SJCRH30 (cell line): Measurements from ENCODE around the gene NME3. TPM values are rescaled to one million over a fixed set of nuclear protein-coding genes. Genes with fewer than 3 reads are reported as not detected.

Experiments used
- DNase-seq, 2 experiments: peaks; one replicate each; pipeline ENCODE4 v3.0.0-alpha.2; 2015 to 2020
- H3K27ac ChIP-seq: fragments of 250-450 bp; sonication (Bioruptor Pico); 2 replicates; pipeline ENCODE4 v1.5.1; 2020; ENCODE audit warnings: mild to moderate bottlenecking, moderate library complexity
- H3K27me3 ChIP-seq: fragments of 250-450 bp; sonication (Bioruptor Pico); 2 replicates; pipeline ENCODE4 v1.5.1; 2020; ENCODE audit warnings: mild to moderate bottlenecking, moderate library complexity
- H3K36me3 ChIP-seq: fragments of 250-450 bp; sonication (Bioruptor Pico); 2 replicates; pipeline ENCODE4 v1.5.1; 2020; ENCODE audit warnings: mild to moderate bottlenecking, moderate library complexity
- H3K4me1 ChIP-seq: fragments of 250-450 bp; sonication (Bioruptor Pico); 2 replicates; pipeline ENCODE4 v1.5.1; 2020; ENCODE audit warnings: mild to moderate bottlenecking, moderate library complexity
- H3K4me3 ChIP-seq: fragments of 250-450 bp; sonication (Bioruptor Pico); 2 replicates; pipeline ENCODE4 v1.5.1; 2020; ENCODE audit warnings: mild to moderate bottlenecking, moderate library complexity
- H3K9me3 ChIP-seq: fragments of 250-450 bp; sonication (Bioruptor Pico); replicated peaks from 2 replicates; pipeline ENCODE4 v1.5.1; 2020; ENCODE audit warnings: mild to moderate bottlenecking, moderate library complexity
- total RNA-seq: library from RNA; depleted of rRNA; stranded (reverse); fragments of >200 nt; shearing (Covaris generic); gene quantifications from 2 replicates; pipeline ENCODE4 v1.2.3, GENCODE V29; 2014

NME3 gene
- total RNA-seq, 1 experiment from 2014 or later, result 1.6 TPM

GRCh38 chr16:1771864-1772361 lies 570 bp upstream of the NME3 start:
- no peak for DNase-seq
- Histone ChIP-seq H3K4me3 (peak overlapping the region; percentile 97), H3K36me3 (peaks cover 8% of the 10 kb centered on the region; the same call in 1 of the 2 replicates), H3K27ac (no peak overlapping the region), H3K27me3 (no peaks in the 10 kb centered on the region), H3K9me3 (no peaks in the 10 kb centered on the region), H3K4me1 (peaks cover 6% of the 10 kb centered on the region; the same call in 1 of the 2 replicates)

- no peak for DNase-seq
- no peaks in the 10 kb centered on the region for H3K9me3 ChIP-seq
- peaks cover 6% of the 10 kb centered on the region; the same call in 1 of the 2 replicates for H3K4me1 ChIP-seq
- H3K27ac ChIP-seq, result no peak overlapping the region
- H3K27me3 ChIP-seq, result no peaks in the 10 kb centered on the region
- H3K36me3 ChIP-seq, result peaks cover 8% of the 10 kb centered on the region; the same call in 1 of the 2 replicates
- no peak overlapping the region for H3K4me3 ChIP-seq
Observed at GRCh38 chr16:1770328-1771187, 785 bp downstream of the NME3 start.

- H3K36me3 ChIP-seq, result peaks cover 8% of the 10 kb centered on the region; the same call in 1 of the 2 replicates
- no peak overlapping the region for H3K27ac ChIP-seq
- H3K27me3 ChIP-seq, result no peaks in the 10 kb centered on the region
- H3K9me3 ChIP-seq, result no peaks in the 10 kb centered on the region
- DNase-seq, result no peak
- peaks cover 6% of the 10 kb centered on the region; the same call in 1 of the 2 replicates for H3K4me1 ChIP-seq
- H3K4me3 ChIP-seq, result no peak overlapping the region
Observed at GRCh38 chr16:1769402-1770300, 1.7 kb downstream of the NME3 start.

GRCh38 chr16:1768767-1769401 lies 2.5 kb downstream of the NME3 start:
- Histone ChIP-seq H3K9me3 (no peaks in the 10 kb centered on the region), H3K4me1 (no peaks in the 10 kb centered on the region), H3K27ac (no peak overlapping the region), H3K36me3 (peaks cover 8% of the 10 kb centered on the region; the same call in 1 of the 2 replicates), H3K4me3 (no peak overlapping the region), H3K27me3 (no peaks in the 10 kb centered on the region)
- DNase-seq, result no peak

- no peak for DNase-seq
- H3K4me1 ChIP-seq, result no peaks in the 10 kb centered on the region
- H3K9me3 ChIP-seq, result no peaks in the 10 kb centered on the region
- no peak overlapping the region for H3K4me3 ChIP-seq
- peaks cover 8% of the 10 kb centered on the region; the same call in 1 of the 2 replicates for H3K36me3 ChIP-seq
- H3K27ac ChIP-seq, result no peak overlapping the region
- H3K27me3 ChIP-seq, result no peaks in the 10 kb centered on the region
Observed at GRCh38 chr16:1768061-1768766, 3.1 kb downstream of the NME3 start.

- no peaks in the 10 kb centered on the region for H3K9me3 ChIP-seq
- no peak overlapping the region for H3K4me3 ChIP-seq
- no peak overlapping the region for H3K27ac ChIP-seq
- no peaks in the 10 kb centered on the region for H3K27me3 ChIP-seq
- H3K36me3 ChIP-seq, result peaks cover 12% of the 10 kb centered on the region
- no peak for DNase-seq
- H3K4me1 ChIP-seq, result no peaks in the 10 kb centered on the region
Observed at GRCh38 chr16:1767116-1767994, 4.0 kb downstream of the NME3 start.

GRCh38 chr16:1766701-1767100 lies 4.6 kb downstream of the NME3 start:
- Histone ChIP-seq H3K36me3 (peaks cover 12% of the 10 kb centered on the region), H3K4me1 (no peaks in the 10 kb centered on the region), H3K27me3 (no peaks in the 10 kb centered on the region), H3K27ac (no peak overlapping the region), H3K4me3 (no peak overlapping the region), H3K9me3 (no peaks in the 10 kb centered on the region)
- no peak for DNase-seq

- peaks cover 12% of the 10 kb centered on the region for H3K36me3 ChIP-seq
Observed at GRCh38 chr16:1766231-1766630, 5.1 kb downstream of the NME3 start.

GRCh38 chr16:1765826-1766225 lies 5.5 kb downstream of the NME3 start:
- H3K36me3 ChIP-seq, result peaks cover 11% of the 10 kb centered on the region
- H3K27ac ChIP-seq, result no peak overlapping the region
- H3K27me3 ChIP-seq, result no peaks in the 10 kb centered on the region
- no peak overlapping the region for H3K4me3 ChIP-seq
- H3K4me1 ChIP-seq, result no peaks in the 10 kb centered on the region
- H3K9me3 ChIP-seq, result no peaks in the 10 kb centered on the region
- DNase-seq, result no peak

More at GRCh38 chr16:1766231-1766630, 5.1 kb downstream of the NME3 start:
- Histone ChIP-seq H3K27me3 (no peaks in the 10 kb centered on the region), H3K27ac (no peak overlapping the region), H3K4me3 (no peak overlapping the region), H3K9me3 (no peaks in the 10 kb centered on the region), H3K4me1 (no peaks in the 10 kb centered on the region)
- DNase-seq, result no peak

GRCh38 chr16:1764971-1765370 lies 6.4 kb downstream of the NME3 start:
- H3K27ac ChIP-seq, result no peak overlapping the region
- no peak overlapping the region for H3K4me3 ChIP-seq
- H3K4me1 ChIP-seq, result no peaks in the 10 kb centered on the region
- H3K36me3 ChIP-seq, result peaks cover 6% of the 10 kb centered on the region
- H3K9me3 ChIP-seq, result no peaks in the 10 kb centered on the region
- H3K27me3 ChIP-seq, result no peaks in the 10 kb centered on the region
- DNase-seq, result no peak

- no peaks in the 10 kb centered on the region for H3K27me3 ChIP-seq
- DNase-seq, result no peak
- H3K4me1 ChIP-seq, result no peaks in the 10 kb centered on the region
- no peaks in the 10 kb centered on the region for H3K9me3 ChIP-seq
- H3K4me3 ChIP-seq, result no peak overlapping the region
- H3K27ac ChIP-seq, result no peak overlapping the region
- peaks cover 6% of the 10 kb centered on the region for H3K36me3 ChIP-seq
Observed at GRCh38 chr16:1763521-1764511, 7.5 kb downstream of the NME3 start.

GRCh38 chr16:1762879-1763520 lies 8.3 kb downstream of the NME3 start:
- no peak overlapping the region for H3K27ac ChIP-seq
- no peaks in the 10 kb centered on the region for H3K27me3 ChIP-seq
- no peaks in the 10 kb centered on the region for H3K4me1 ChIP-seq
- H3K9me3 ChIP-seq, result no peaks in the 10 kb centered on the region
- no peak overlapping the region for H3K4me3 ChIP-seq
- H3K36me3 ChIP-seq, result peaks cover 6% of the 10 kb centered on the region
- no peak for DNase-seq
